Neural cell (in vitro differentiated cells): ENCODE data around the gene SPNS1. TPM values are rescaled to one million over a fixed set of nuclear protein-coding genes. Genes with fewer than 3 reads are reported as not detected.
A peak's percentile ranks its signal among the peaks of the same experiment; 100 is the strongest.

ENCODE experiments used
- H2AFZ ChIP-seq: fragments of 200-600, 300-800 bp; sonication (generic), shearing (Covaris generic); 2 replicates; pipeline ENCODE4 v1.6.0; 2014; ENCODE audit warnings: low read depth, mild to moderate bottlenecking, antibody characterized with exemption, low read length, moderate library complexity
- H3F3A ChIP-seq: fragments of 200-600 bp; shearing (Covaris generic); 2 replicates; pipeline ENCODE4 v1.6.1; 2016; ENCODE audit warnings: mild to moderate bottlenecking, moderate library complexity, mixed read lengths, antibody characterized with exemption, low read length; ENCODE audit not compliant: insufficient read depth, poor library complexity, severe bottlenecking
- H3K27ac ChIP-seq: fragments of 200-600, 300-800 bp; sonication (generic), shearing (Covaris generic); 2 replicates; pipeline ENCODE4 v1.5.1; 2014; ENCODE audit warnings: mild to moderate bottlenecking, low read length, moderate library complexity
- H3K27me3 ChIP-seq: fragments of 300-800, 200-600 bp; sonication (generic), shearing (Covaris generic); 2 replicates; pipeline ENCODE4 v1.6.0; 2014; ENCODE audit warnings: mild to moderate bottlenecking, low read depth, low read length, moderate library complexity; ENCODE audit not compliant: insufficient read depth
- H3K36me3 ChIP-seq: fragments of 300-800, 200-600 bp; sonication (generic), shearing (Covaris generic); 2 replicates; pipeline ENCODE4 v1.5.1; 2014; ENCODE audit warnings: mild to moderate bottlenecking, antibody characterized with exemption, low read length, moderate library complexity; ENCODE audit not compliant: insufficient read depth
- H3K4me2 ChIP-seq: fragments of 300-800, 200-600 bp; sonication (generic), shearing (Covaris generic); 2 replicates; pipeline ENCODE4 v1.6.0; 2014; ENCODE audit warnings: mild to moderate bottlenecking, low read length
- H3K4me3 ChIP-seq: fragments of 300-800, 200-600 bp; sonication (generic), shearing (Covaris generic); 2 replicates; pipeline ENCODE4 v1.5.1; 2014; ENCODE audit warnings: mild to moderate bottlenecking, low read length, moderate library complexity
- H3K79me2 ChIP-seq: fragments of 200-600 bp; shearing (Covaris generic); replicated peaks from 2 replicates; pipeline ENCODE4 v1.6.0; 2014; ENCODE audit warnings: mild to moderate bottlenecking, low read length, moderate library complexity; ENCODE audit not compliant: insufficient read depth
- H3K9ac ChIP-seq: fragments of 300-800, 200-600 bp; sonication (generic), shearing (Covaris generic); 2 replicates; pipeline ENCODE4 v1.6.1; 2016; ENCODE audit warnings: mild to moderate bottlenecking, low read length, mixed read lengths
- H3K9me2 ChIP-seq: fragments of 200-600 bp; shearing (Covaris generic); 2 replicates; pipeline ENCODE4 v1.6.1; 2016; ENCODE audit warnings: mild to moderate bottlenecking, low read length, mixed read lengths; ENCODE audit not compliant: insufficient read depth
- H3K9me3 ChIP-seq: fragments of 200-600, 300-800 bp; sonication (generic), shearing (Covaris generic); 2 replicates; pipeline ENCODE4 v1.6.1; 2016; ENCODE audit warnings: mild to moderate bottlenecking, mixed run types, low read length, moderate library complexity, mixed read lengths
- H4K20me1 ChIP-seq: fragments of 200-600 bp; shearing (Covaris generic); 2 replicates; pipeline ENCODE4 v1.6.1; 2016; ENCODE audit warnings: mild to moderate bottlenecking, mixed run types; ENCODE audit not compliant: insufficient read depth
- EP300 ChIP-seq: fragments of 450-650 bp; conservative IDR thresholded peaks from 2 replicates; pipeline ENCODE4 v1.6.1; 2014; ENCODE audit warnings: antibody characterized with exemption, mild to moderate bottlenecking, moderate library complexity; ENCODE audit not compliant: poor library complexity, severe bottlenecking
- MXI1 ChIP-seq: fragments of 450-650 bp; conservative IDR thresholded peaks from 2 replicates; pipeline ENCODE4 v1.6.1; 2014; ENCODE audit warnings: antibody characterized with exemption, mild to moderate bottlenecking; ENCODE audit not compliant: poor library complexity, severe bottlenecking
- POLR2AphosphoS5 ChIP-seq: IDR thresholded peaks from 2 replicates; pipeline ENCODE4 v1.6.1; 2012
- RAD21 ChIP-seq: fragments of 450-650 bp; conservative IDR thresholded peaks from 2 replicates; pipeline ENCODE4 v1.6.1; 2014; ENCODE audit warnings: antibody characterized with exemption, mild to moderate bottlenecking, moderate library complexity
- polyA plus RNA-seq: library from polyadenylated mRNA; depleted of rRNA; stranded (reverse); fragments of >200 nt; gene quantifications from 2 replicates; pipeline ENCODE4 v1.2.3, GENCODE V29; 2014
- TF ChIP-seq, protein P1 (sequence below): fragments of 450-650 bp; IDR thresholded peaks from 2 replicates; pipeline ENCODE4 v1.5.1; 2014; ENCODE audit warnings: antibody characterized with exemption, mild to moderate bottlenecking, moderate library complexity; ENCODE audit not compliant: poor library complexity, severe bottlenecking
- TF ChIP-seq, protein P2 (sequence below): IDR thresholded peaks from 2 replicates; pipeline ENCODE4 v1.6.1; 2012; ENCODE audit warnings: borderline replicate concordance

SPNS1 gene
- polyA plus RNA-seq, 1 donor from 2014 or later, result 41.6 TPM

DNA sequence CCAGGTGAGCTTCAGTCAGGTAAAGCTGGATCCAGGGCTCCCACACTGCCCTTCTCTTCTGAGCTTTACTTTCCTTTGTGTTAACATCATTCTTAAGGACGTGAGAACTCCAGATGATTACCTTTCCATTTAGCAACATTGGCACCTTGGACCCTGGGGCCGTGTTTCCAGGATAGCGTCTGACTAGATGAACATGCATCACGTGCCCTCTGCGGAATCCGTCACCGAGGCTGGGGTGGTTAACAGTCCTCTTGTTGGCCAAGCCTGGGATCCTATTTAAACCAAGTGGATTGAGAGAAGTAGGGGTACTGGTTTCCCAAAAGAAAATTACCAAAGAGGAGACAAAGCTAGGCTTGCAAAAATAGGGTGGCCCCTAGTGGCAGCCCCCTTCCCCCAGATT lies 6.4 kb downstream of the SPNS1 start:
- no peak for TF ChIP-seq POLR2AphosphoS5
- TF ChIP-seq EP300, result no peak
- H3K79me2 ChIP-seq, result no peaks in the 10 kb centered on the region
- H3K27ac ChIP-seq, result no peak overlapping the region
- no peaks in the 10 kb centered on the region for H3F3A ChIP-seq
- H3K4me3 ChIP-seq, result no peak overlapping the region
- H3K9me3 ChIP-seq, result no peaks in the 10 kb centered on the region
- H3K27me3 ChIP-seq, result no peaks in the 10 kb centered on the region
- no peak overlapping the region for H3K9ac ChIP-seq
- no peak overlapping the region for H3K4me2 ChIP-seq
- no peaks in the 10 kb centered on the region for H3K9me2 ChIP-seq
- H4K20me1 ChIP-seq, result no peaks in the 10 kb centered on the region
- H3K36me3 ChIP-seq, result no peaks in the 10 kb centered on the region
- H2AFZ ChIP-seq, result no peak overlapping the region

DNA sequence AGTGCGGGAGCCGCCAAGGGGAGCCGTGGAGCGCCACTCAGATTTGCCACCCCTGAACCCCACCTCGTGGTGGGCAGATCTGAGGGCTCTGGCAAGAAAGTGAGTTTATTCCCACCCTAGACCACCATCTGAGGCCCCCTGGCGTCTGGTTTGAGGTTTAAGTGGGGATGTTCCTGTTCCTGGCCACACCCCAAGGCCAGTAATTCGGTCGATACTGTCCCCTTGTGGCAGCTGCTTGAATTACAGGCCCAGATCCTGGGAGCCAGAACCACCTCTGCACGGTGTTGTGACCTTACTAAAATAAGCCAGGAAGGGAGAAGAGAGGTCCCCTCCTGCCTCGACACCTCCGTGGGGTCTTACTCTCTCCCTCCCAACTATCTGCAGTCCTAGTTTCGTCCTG lies 6.9 kb downstream of the SPNS1 start:
- Histone ChIP-seq H3K27me3 (no peaks in the 10 kb centered on the region), H3K9ac (no peak overlapping the region), H3K27ac (no peak overlapping the region), H3F3A (no peaks in the 10 kb centered on the region), H2AFZ (no peak overlapping the region), H3K79me2 (no peaks in the 10 kb centered on the region), H3K4me3 (no peak overlapping the region), H3K9me3 (no peaks in the 10 kb centered on the region), H3K36me3 (no peaks in the 10 kb centered on the region), H3K9me2 (no peaks in the 10 kb centered on the region), H4K20me1 (no peaks in the 10 kb centered on the region), H3K4me2 (no peak overlapping the region)
- TF ChIP-seq RAD21, result no peak
- TF ChIP-seq MXI1, result no peak
- TF ChIP-seq, protein P1, sequence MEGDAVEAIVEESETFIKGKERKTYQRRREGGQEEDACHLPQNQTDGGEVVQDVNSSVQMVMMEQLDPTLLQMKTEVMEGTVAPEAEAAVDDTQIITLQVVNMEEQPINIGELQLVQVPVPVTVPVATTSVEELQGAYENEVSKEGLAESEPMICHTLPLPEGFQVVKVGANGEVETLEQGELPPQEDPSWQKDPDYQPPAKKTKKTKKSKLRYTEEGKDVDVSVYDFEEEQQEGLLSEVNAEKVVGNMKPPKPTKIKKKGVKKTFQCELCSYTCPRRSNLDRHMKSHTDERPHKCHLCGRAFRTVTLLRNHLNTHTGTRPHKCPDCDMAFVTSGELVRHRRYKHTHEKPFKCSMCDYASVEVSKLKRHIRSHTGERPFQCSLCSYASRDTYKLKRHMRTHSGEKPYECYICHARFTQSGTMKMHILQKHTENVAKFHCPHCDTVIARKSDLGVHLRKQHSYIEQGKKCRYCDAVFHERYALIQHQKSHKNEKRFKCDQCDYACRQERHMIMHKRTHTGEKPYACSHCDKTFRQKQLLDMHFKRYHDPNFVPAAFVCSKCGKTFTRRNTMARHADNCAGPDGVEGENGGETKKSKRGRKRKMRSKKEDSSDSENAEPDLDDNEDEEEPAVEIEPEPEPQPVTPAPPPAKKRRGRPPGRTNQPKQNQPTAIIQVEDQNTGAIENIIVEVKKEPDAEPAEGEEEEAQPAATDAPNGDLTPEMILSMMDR, result peak; percentile 38
- TF ChIP-seq, protein P2, sequence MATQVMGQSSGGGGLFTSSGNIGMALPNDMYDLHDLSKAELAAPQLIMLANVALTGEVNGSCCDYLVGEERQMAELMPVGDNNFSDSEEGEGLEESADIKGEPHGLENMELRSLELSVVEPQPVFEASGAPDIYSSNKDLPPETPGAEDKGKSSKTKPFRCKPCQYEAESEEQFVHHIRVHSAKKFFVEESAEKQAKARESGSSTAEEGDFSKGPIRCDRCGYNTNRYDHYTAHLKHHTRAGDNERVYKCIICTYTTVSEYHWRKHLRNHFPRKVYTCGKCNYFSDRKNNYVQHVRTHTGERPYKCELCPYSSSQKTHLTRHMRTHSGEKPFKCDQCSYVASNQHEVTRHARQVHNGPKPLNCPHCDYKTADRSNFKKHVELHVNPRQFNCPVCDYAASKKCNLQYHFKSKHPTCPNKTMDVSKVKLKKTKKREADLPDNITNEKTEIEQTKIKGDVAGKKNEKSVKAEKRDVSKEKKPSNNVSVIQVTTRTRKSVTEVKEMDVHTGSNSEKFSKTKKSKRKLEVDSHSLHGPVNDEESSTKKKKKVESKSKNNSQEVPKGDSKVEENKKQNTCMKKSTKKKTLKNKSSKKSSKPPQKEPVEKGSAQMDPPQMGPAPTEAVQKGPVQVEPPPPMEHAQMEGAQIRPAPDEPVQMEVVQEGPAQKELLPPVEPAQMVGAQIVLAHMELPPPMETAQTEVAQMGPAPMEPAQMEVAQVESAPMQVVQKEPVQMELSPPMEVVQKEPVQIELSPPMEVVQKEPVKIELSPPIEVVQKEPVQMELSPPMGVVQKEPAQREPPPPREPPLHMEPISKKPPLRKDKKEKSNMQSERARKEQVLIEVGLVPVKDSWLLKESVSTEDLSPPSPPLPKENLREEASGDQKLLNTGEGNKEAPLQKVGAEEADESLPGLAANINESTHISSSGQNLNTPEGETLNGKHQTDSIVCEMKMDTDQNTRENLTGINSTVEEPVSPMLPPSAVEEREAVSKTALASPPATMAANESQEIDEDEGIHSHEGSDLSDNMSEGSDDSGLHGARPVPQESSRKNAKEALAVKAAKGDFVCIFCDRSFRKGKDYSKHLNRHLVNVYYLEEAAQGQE, result no peak

DNA sequence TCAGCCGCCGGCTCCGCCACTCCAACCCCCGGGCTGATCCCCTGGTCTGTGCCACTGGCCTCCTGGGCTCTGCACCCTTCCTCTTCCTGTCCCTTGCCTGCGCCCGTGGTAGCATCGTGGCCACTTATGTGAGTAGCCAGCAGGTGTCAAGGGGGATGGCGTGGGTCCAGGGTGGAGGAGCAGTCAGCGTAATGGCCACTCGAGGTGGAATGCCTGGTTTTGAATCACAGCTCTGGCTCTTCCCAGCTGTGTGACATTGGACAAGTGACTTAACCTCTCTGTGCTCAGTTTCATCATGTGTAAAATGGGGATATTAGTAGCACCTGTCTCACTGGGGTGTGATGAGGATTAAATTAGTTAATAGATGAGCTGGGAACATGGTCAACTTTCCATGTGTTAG lies 7.8 kb downstream of the SPNS1 start:
- H3K4me2 ChIP-seq, result no peak overlapping the region
- no peaks in the 10 kb centered on the region for H3F3A ChIP-seq
- H3K27me3 ChIP-seq, result no peaks in the 10 kb centered on the region
- H3K4me3 ChIP-seq, result no peak overlapping the region
- H3K27ac ChIP-seq, result no peak overlapping the region
- no peaks in the 10 kb centered on the region for H3K9me2 ChIP-seq
- H2AFZ ChIP-seq, result no peak overlapping the region
- no peak overlapping the region for H3K9ac ChIP-seq
- H3K9me3 ChIP-seq, result no peaks in the 10 kb centered on the region
- no peaks in the 10 kb centered on the region for H4K20me1 ChIP-seq
- no peaks in the 10 kb centered on the region for H3K79me2 ChIP-seq
- TF ChIP-seq EP300, result no peak
- TF ChIP-seq, protein P2, result no peak
- no peaks in the 10 kb centered on the region for H3K36me3 ChIP-seq
